WTC11 (cell line): ENCODE results near the gene OSM. TPM values are rescaled to one million over a fixed set of nuclear protein-coding genes. Genes with fewer than 3 reads are reported as not detected.

ENCODE experiments used
- ATAC-seq: fragments of 200-7000 bp; cut with Tn5 transposase; 2 replicates; pipeline ENCODE4 v1.10.0; 2021; ENCODE audit warnings: mild to moderate bottlenecking, moderate library complexity
- CTCF ChIA-PET: fragments of 300-600 bp; sonication (Branson Sonifier 250); formaldehyde crosslinking; loops from one replicate; lab custom pipeline; 2021; ENCODE audit warnings: antibody characterized with exemption; lab: Charles Lee
- POLR2A ChIA-PET: fragments of 350-600 bp; sonication (Branson Sonifier 250); formaldehyde crosslinking; loops from one replicate; lab custom pipeline; 2021; ENCODE audit warnings: antibody characterized with exemption; lab: Charles Lee
- DNase-seq: peaks from one replicate; pipeline ENCODE4 v3.0.0; 2021; ENCODE audit warnings: low spot score
- H3K27ac Mint-ChIP-seq: 2 replicates; pipeline ENCODE4 v1.8.0; 2021; ENCODE audit warnings: mixed read lengths
- H3K27me3 Mint-ChIP-seq: 2 replicates; pipeline ENCODE4 v1.8.0; 2021; ENCODE audit warnings: low read depth, mild to moderate bottlenecking, moderate library complexity, mixed read lengths
- H3K36me3 Mint-ChIP-seq: 2 replicates; pipeline ENCODE4 v1.8.0; 2021; ENCODE audit warnings: mixed read lengths
- H3K4me1 Mint-ChIP-seq: 2 replicates; pipeline ENCODE4 v1.8.0; 2022; ENCODE audit warnings: mixed read lengths
- H3K4me3 Mint-ChIP-seq: 2 replicates; pipeline ENCODE4 v1.8.0; 2021; ENCODE audit warnings: mild to moderate bottlenecking, moderate library complexity, mixed read lengths
- H3K9me3 Mint-ChIP-seq: 2 replicates; pipeline ENCODE4 v1.8.0; 2021; ENCODE audit warnings: mixed read lengths
- CTCF ChIP-seq: fragments of 200-600 bp; IDR thresholded peaks from 2 replicates; pipeline ENCODE4 v1.8.0; 2022; ENCODE audit warnings: antibody characterized with exemption
- E2F4 ChIP-seq: sonication (generic); formaldehyde crosslinking; IDR thresholded peaks from 2 replicates; pipeline ENCODE4 v1.8.1; 2022; ENCODE audit warnings: low read depth, mild to moderate bottlenecking, moderate library complexity, missing genetic modification reagents, borderline replicate concordance
- HMGA2 ChIP-seq: fragments of 250-450 bp; sonication (Bioruptor Pico); IDR thresholded peaks from 2 replicates; pipeline ENCODE4 v1.4.0; 2021; ENCODE audit warnings: mild to moderate bottlenecking, moderate library complexity
- KAT7 ChIP-seq: sonication (generic); formaldehyde crosslinking; IDR thresholded peaks from 2 replicates; pipeline ENCODE4 v1.8.1; 2023; ENCODE audit warnings: missing genetic modification reagents, mild to moderate bottlenecking, borderline replicate concordance
- NR2C2 ChIP-seq: sonication (generic); formaldehyde crosslinking; IDR thresholded peaks from 2 replicates; pipeline ENCODE4 v1.8.0; 2022; ENCODE audit warnings: mild to moderate bottlenecking, missing genetic modification reagents
- RORB ChIP-seq: fragments of 250-450 bp; sonication (Bioruptor Pico); IDR thresholded peaks from 2 replicates; pipeline ENCODE4 v1.9.0; 2021; ENCODE audit warnings: mild to moderate bottlenecking
- STAT6 ChIP-seq: sonication (generic); formaldehyde crosslinking; conservative IDR thresholded peaks from 2 replicates; pipeline ENCODE4 v1.8.1; 2023; ENCODE audit warnings: mild to moderate bottlenecking, low read depth, missing genetic modification reagents, moderate library complexity
- TEAD1 ChIP-seq: sonication (generic); formaldehyde crosslinking; IDR thresholded peaks from 2 replicates; pipeline ENCODE4 v1.8.0; 2022; ENCODE audit warnings: mild to moderate bottlenecking, missing genetic modification reagents
- ZBTB21 ChIP-seq: sonication (generic); formaldehyde crosslinking; IDR thresholded peaks from 2 replicates; pipeline ENCODE4 v1.8.1; 2023; ENCODE audit warnings: mild to moderate bottlenecking, missing genetic modification reagents, borderline replicate concordance
- ZNF416 ChIP-seq: fragments of 250-450 bp; sonication (Bioruptor Pico); IDR thresholded peaks from 2 replicates; pipeline ENCODE4 v1.9.0; 2021; ENCODE audit warnings: mild to moderate bottlenecking, inconsistent platforms
- ZNF423 ChIP-seq: fragments of 250-450 bp; sonication (Bioruptor Pico); IDR thresholded peaks from 2 replicates; pipeline ENCODE4 v2.1.2; 2022; ENCODE audit warnings: mild to moderate bottlenecking, moderate library complexity
- total RNA-seq: library from RNA; stranded (reverse); gene quantifications from 3 replicates; pipeline ENCODE4 v1.2.3, GENCODE V29; 2021
- TF ChIP-seq, protein P1 (sequence below): sonication (generic); formaldehyde crosslinking; IDR thresholded peaks from 2 replicates; pipeline ENCODE4 v1.8.0; 2022; ENCODE audit warnings: mild to moderate bottlenecking, missing genetic modification reagents
- TF ChIP-seq, protein P2 (sequence below): sonication (generic); formaldehyde crosslinking; IDR thresholded peaks from 2 replicates; pipeline ENCODE4 v1.8.1; 2023; ENCODE audit warnings: mild to moderate bottlenecking, missing genetic modification reagents, moderate library complexity
- TF ChIP-seq, protein P3 (sequence below): sonication (generic); formaldehyde crosslinking; IDR thresholded peaks from 2 replicates; pipeline ENCODE4 v1.8.1; 2023; ENCODE audit warnings: mild to moderate bottlenecking, missing genetic modification reagents

OSM gene
- total RNA-seq, 1 experiment from 2014 or later, result not detected

DNA sequence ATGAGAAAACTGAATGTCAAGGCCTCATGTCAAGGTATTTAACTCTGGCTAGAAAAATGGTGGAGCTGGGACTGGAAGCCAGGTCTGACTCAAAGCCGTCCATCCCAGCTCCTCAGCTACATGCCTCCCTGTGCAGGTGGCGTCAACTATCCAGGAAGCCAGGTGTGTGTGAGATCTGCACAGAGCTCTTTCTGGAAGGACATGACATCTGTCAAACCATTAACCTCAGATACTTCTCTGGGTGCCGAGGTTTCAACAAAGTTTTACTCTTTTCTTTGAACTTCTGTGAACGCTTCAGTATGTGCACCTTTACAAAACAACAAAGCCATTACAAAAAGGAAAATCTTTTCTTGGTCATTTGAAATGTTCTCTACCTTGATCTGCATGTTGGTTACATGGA is 29.7 kb upstream of the OSM start:
- CTCF ChIA-PET, result interaction anchor here (1.1 to 1.7 kb wide), 2 partner anchors 8 to 32 kb away, joined by 3 to 5 read pairs; no protein-coding TSS in a partner anchor
- Mint-ChIP-seq H3K27ac (no peak overlapping the region), H3K4me3 (no peak overlapping the region)

More for the DNA sequence above, 29.7 kb upstream of the OSM start:
- H3K4me1 Mint-ChIP-seq, result no peaks in the 10 kb centered on the region
- DNase-seq (no peak), ATAC-seq (no peak)
- H3K9me3 Mint-ChIP-seq, result no peaks in the 10 kb centered on the region
- H3K27me3 Mint-ChIP-seq, result no peaks in the 10 kb centered on the region
- POLR2A ChIA-PET, result no interaction called here
- no peaks in the 10 kb centered on the region; the same call in 1 of the 2 replicates for H3K36me3 Mint-ChIP-seq
- TF ChIP-seq CTCF, result no peak
- TF ChIP-seq STAT6 (CRISPR knock-in tag), result no peak
- TF ChIP-seq, protein P1, sequence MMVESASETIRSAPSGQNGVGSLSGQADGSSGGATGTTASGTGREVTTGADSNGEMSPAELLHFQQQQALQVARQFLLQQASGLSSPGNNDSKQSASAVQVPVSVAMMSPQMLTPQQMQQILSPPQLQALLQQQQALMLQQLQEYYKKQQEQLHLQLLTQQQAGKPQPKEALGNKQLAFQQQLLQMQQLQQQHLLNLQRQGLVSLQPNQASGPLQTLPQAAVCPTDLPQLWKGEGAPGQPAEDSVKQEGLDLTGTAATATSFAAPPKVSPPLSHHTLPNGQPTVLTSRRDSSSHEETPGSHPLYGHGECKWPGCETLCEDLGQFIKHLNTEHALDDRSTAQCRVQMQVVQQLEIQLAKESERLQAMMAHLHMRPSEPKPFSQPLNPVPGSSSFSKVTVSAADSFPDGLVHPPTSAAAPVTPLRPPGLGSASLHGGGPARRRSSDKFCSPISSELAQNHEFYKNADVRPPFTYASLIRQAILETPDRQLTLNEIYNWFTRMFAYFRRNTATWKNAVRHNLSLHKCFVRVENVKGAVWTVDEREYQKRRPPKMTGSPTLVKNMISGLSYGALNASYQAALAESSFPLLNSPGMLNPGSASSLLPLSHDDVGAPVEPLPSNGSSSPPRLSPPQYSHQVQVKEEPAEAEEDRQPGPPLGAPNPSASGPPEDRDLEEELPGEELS (CRISPR knock-in tag), result no peak
- TF ChIP-seq TEAD1 (CRISPR knock-in tag), result no peak
- TF ChIP-seq, protein P2, sequence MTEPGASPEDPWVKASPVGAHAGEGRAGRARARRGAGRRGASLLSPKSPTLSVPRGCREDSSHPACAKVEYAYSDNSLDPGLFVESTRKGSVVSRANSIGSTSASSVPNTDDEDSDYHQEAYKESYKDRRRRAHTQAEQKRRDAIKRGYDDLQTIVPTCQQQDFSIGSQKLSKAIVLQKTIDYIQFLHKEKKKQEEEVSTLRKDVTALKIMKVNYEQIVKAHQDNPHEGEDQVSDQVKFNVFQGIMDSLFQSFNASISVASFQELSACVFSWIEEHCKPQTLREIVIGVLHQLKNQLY, result no peak
- no peak for TF ChIP-seq RORB (CRISPR knock-in tag)
- no peak for TF ChIP-seq E2F4 (CRISPR knock-in tag)
- TF ChIP-seq ZNF423 (CRISPR knock-in tag), result no peak
- no peak for TF ChIP-seq ZNF416 (CRISPR knock-in tag)
- TF ChIP-seq ZBTB21 (CRISPR knock-in tag), result no peak
- TF ChIP-seq NR2C2, result no peak
- TF ChIP-seq HMGA2, result no peak
- no peak for TF ChIP-seq KAT7 (CRISPR knock-in tag)
- TF ChIP-seq, protein P3, sequence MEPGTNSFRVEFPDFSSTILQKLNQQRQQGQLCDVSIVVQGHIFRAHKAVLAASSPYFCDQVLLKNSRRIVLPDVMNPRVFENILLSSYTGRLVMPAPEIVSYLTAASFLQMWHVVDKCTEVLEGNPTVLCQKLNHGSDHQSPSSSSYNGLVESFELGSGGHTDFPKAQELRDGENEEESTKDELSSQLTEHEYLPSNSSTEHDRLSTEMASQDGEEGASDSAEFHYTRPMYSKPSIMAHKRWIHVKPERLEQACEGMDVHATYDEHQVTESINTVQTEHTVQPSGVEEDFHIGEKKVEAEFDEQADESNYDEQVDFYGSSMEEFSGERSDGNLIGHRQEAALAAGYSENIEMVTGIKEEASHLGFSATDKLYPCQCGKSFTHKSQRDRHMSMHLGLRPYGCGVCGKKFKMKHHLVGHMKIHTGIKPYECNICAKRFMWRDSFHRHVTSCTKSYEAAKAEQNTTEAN (CRISPR knock-in tag), result no peak
